Posterior cingulate gyrus (tissue), 11 donors: ENCODE results near the gene MR1.

Experiments
- DNase-seq, 10 donors: peaks; one replicate each; pipeline versions ENCODE4 v3.0.0 to v3.0.0-alpha.2; 2020 to 2021; ENCODE audit warnings: mixed read lengths in 3 of 10
- intact Hi-C: fragments of 100-400 bp; cut with DNase I; formaldehyde crosslinking; loops from one replicate; pipeline ENCODE4 v1.15.1; 2023

Gene MR1

DNA sequence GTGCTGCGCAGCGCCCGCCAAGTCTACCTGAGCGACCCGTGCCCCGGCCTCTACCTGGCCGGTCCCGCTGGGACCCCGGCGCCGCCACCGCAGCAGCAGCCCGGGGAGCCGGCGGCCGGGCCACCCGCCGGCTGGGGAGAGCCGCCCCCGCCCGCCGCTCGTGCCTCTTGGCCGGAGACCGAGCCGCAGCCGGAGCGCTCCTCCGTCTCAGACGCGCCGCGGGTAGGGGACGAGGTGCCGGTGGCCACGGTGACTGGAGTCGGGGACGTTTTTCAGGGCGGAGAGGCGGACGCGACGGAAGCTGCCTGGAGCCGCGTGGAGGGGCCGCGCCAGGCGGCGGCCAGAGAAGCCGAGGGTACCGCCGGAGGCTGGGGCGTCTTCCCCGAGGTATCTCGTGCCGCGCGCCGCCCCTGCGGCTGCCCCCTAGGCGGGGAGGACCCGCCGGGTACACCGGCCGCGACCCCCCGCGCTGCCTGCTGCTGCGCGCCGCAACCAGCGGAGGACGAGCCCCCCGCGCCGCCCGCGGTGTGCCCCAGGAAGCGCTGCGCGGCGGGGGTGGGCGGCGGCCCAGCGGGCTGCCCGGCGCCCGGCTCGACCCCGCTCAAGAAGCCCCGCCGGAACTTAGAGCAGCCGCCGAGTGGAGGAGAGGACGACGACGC is 55.4 kb downstream of the MR1 start:
- intact Hi-C loops = loop anchor here (2.0 kb wide), 3 partner anchors 16 to 66 kb away; partner anchors contain the start of gene STX6
- peak in 7 of 10 donors; percentile 12 to 89 (median 38) for DNase-seq

DNA sequence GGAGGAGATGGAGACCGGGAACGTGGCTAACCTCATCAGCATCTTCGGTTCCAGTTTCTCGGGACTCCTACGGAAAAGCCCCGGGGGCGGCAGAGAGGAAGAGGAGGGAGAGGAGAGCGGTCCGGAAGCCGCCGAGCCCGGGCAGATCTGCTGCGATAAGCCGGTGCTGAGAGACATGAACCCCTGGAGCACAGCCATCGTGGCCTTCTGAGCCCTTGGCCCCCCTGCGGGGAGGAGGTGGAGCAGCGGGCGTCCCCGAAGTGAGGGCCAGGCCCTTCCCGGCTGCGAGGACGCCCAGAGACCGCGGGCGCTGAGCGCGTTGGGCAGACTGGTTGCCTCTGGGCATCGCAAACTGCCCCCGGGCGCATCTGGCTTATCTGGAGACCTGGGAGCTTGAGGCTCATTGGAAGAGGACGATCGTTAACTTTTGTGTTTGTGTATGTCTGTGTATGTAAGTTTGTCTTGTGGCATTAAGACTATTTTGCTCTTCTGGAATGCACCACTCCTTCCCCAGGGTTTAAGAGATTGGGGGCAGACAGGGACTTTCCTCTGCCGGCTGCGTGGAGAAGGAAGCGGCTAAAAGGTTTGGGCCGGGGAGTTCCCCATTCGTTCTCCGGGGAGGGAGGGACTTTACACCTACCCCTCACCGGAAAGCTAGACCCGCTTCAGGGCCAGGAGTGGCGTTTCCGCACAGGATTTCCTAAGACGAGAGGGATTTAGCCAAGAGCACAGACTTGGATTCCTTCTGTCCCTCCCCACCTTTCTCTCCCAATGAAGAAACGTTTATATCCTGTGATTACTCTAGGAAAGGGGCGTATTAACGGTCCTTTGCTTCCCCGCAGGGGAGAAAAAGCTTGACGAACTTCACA is 56.1 kb downstream of the MR1 start:
- DNase-seq = peak; percentile 26 to 91 (median 60)
- intact Hi-C loops = loop anchor here (2.0 kb wide), 3 partner anchors 15 to 67 kb away; partner anchors contain the start of gene STX6

DNA sequence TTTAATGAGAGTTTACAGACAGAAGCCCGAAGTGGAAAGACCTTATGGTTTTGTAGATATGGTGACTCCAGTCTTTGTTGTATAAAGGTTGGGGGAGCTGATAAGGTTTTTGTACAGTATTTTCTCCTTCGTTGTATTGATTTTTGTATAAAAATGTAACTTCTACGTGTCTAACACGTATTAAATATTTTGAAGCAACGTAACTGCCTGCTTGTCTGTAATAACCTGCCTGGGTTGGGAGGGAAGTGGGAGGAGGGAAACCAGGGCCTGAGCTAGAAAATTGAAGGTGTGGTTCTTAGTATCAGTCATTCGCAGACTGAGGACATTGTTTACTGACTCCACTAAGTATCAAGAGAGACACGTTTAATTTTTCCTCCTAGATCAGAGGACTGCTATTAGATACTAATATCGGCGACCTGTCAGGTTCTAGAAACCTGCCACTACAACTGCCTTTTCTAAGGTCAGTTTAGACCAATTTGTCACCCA is 56.9 kb downstream of the MR1 start:
- no peak for DNase-seq
- intact Hi-C loops = no loop called here

- intact Hi-C loops = no loop called here
- DNase-seq = no peak
These were observed 57.7 kb downstream of the MR1 start for GRCh38 chr1:181091309-181092040.

GRCh38 chr1:181092056-181092455 is 58.3 kb downstream of the MR1 start:
- intact Hi-C loops = no loop called here
- DNase-seq = no peak

DNA sequence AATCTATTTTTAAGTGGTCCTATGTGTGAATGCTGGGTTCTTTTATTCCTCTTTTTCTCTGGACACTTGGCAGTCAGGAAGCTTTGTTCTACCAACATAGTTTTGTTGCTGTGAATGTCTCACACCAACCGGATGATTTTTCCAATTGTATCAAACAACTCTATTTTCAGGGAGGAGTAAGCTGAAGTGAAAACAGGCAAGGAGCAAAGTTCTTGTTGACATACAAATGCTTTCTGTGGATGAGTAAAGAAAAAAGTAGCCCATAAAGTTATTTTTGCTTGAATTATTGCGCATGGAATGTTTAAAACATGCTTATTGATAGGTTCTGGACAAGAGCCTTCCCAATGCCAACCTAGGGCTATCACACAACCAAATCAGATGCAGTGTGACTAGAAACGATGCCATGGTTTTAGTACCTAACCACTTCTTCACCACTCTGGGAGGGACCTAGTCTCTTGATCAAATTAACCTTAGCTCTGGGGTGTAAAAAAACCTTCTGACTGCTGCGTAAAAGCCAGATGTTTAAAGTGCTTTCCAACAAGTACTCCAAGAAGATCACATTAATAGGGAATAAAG is 59.2 kb downstream of the MR1 start:
- no peak for DNase-seq
- intact Hi-C loops = no loop called here

- intact Hi-C loops = no loop called here
- DNase-seq = no peak
These were observed 60.8 kb downstream of the MR1 start for GRCh38 chr1:181094416-181095212.

- intact Hi-C loops = no loop called here
- DNase-seq = no peak
These were observed 61.5 kb downstream of the MR1 start for GRCh38 chr1:181095260-181095659.

- no peak for DNase-seq
- intact Hi-C loops = no loop called here
These were observed 62.0 kb downstream of the MR1 start for GRCh38 chr1:181095763-181096184.

GRCh38 chr1:181097242-181097641 is 63.5 kb downstream of the MR1 start:
- DNase-seq = peak in 8 of 10 donors; percentile 37 to 92 (median 61)
- intact Hi-C loops = no loop called here

GRCh38 chr1:181099152-181100014 is 65.6 kb downstream of the MR1 start:
- DNase-seq = no peak
- intact Hi-C loops = no loop called here

DNA sequence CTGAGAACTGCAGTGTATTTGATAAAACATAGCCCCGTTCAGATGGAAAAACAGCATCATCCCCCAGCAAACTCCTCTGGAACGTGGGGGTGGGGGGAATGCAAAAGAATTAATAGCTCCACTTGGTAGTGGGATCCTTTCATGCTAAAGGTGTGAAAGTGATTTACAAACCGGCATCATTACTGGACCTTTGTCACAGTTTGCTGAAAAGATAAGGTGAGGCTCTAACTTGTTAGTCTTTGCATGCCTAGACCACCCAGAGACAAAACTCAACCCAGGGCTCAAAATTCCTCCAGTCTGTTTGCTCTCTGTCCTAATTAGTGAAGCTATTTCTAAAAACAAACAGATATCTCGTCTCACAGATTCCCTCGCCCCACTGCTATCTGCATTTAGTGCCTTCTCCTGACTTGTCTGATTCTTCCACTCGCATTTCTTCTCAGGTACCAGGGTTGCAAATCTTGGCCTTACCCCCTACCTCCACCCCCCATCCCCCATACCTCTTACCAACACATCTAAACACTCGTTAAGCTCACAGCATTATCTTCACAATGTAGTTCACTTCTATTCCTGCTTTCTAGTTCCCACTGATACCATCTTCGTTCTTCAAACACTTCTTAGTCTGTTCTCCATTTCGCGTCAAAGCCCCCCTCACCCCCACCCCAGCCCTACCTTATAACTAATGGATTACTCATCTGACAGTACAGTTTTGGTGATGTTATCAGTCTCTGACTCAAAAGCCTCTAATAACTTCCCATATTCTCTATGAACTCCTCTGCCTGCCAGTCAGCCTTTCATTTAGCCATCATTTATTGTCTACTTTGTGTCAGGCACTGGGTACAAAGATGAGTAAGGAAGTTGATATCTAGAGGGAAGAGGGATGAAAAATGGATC is 66.5 kb downstream of the MR1 start:
- no peak for DNase-seq
- intact Hi-C loops = no loop called here

DNA sequence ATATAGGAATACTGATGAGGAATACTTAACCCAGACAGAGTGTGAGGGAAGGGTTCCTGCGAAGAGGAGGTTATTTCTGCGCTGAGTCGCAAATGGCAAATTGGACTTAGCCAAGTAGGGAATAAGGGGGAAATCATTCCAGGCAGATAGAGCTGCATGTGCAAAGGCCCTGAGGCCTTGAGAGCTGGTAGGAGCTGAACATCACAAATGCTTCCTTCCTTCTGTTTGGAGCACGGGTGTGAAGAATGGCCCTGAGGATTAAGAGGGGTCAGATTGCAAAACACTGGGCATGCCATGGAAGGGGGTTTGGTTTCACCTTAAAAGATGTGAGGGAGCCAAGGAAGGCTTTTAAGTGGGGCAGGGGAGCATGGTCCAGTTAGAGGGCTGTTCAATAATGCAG is 67.2 kb downstream of the MR1 start:
- intact Hi-C loops = no loop called here
- no peak for DNase-seq

- intact Hi-C loops = no loop called here
- DNase-seq = peak in 1 of 10 donors; percentile 80
These were observed 67.9 kb downstream of the MR1 start for GRCh38 chr1:181101581-181102226.

DNA sequence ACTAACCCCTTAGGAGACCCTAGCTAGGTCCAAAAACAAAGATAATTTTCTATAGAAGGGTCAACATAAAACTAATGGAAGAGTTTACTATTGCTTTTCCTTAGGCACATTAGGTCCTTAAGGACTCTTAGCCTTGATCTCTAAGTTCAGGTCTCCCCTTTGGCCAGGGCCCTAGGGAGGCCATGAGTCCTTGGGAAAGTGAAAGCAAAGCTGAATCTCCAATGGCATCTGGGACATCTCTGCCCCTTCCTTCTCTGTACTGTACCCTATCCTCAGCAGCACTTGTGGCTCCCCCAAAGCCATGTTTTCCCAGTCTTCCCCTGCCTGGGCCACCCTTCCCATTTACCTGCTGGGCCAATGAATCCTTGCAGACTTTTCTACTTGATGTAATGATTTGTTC is 69.1 kb downstream of the MR1 start:
- no peak for DNase-seq
- intact Hi-C loops = no loop called here

- intact Hi-C loops = no loop called here
- DNase-seq = peak in 2 of 10 donors; percentile 36 to 84
These were observed 69.6 kb downstream of the MR1 start for GRCh38 chr1:181103399-181103798.
